HG03064 (cell line): ENCODE measurements around the gene DPF3.

ENCODE experiments used
- ATAC-seq: cut with Tn5 transposase; IDR thresholded peaks from one replicate; pipeline ENCODE4 v1.9.1; 2021; ENCODE audit warnings: low read depth; ENCODE audit not compliant: unreplicated experiment

The DPF3 gene

GRCh38 chr14:72631401-72631800, 262.5 kb downstream of the DPF3 start:
- ATAC-seq: no peak

DNA sequence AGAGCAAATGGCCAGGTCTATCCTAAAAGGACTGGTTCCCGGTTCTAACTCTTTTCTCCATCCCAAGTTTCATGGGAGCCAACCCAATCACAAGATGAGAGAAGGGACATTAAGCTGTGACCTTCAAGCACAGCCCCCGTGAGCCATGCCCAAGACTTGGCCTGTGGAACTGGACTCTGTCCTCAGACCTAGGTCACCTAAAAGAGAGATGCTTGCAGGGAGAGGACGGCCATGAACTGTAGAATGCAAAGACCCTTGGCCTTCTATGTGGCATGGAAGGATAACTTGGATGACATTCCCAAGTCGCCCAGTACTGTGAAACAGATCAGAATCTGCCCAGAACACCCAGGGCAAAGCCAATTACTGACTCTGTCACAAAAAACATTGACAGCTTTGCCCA, 263.5 kb downstream of the DPF3 start:
- ATAC-seq: no peak

DNA sequence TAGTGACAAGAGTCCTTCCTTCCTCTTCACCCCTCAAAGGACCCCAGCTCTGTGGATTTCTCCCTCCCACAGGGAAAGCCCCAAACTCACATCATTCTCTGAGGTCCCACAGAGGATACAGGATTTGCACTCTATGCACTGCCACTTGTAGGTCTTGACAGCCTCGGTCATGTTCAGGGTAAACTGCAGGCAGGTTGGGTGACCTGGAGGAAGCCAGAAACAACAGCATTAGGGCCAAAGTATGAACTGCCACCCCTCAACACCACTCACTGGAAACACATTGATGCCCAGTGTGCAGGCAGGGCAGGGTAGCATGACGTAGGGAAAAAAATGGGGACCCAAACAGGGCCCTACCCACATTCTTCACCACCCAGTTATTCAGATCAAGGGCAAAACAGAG, 264.4 kb downstream of the DPF3 start:
- no peak for ATAC-seq

- no peak for ATAC-seq
Observed at GRCh38 chr14:72625689-72626088, 268.2 kb downstream of the DPF3 start.

- ATAC-seq: no peak
Observed at GRCh38 chr14:72621387-72622065, 272.4 kb downstream of the DPF3 start.

DNA sequence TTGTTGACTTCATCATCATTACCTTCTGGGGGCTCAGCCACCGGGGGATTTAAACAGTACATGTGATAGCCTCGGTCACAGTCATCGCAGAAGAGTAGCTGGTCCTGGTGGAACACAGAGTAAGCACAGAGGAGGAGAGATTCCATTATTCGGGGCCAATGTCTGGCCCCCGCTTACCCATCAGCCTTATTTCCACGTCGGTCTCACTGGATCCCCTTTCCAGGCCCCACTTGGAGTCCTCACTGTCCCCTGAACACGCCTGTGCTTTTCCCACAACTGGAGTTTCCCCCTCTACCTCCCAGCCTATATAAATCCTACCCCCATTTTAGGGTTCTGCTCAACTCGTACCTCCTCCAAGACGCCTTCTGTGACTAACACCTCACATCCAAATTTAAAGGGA, 274.0 kb downstream of the DPF3 start:
- ATAC-seq: no peak

DNA sequence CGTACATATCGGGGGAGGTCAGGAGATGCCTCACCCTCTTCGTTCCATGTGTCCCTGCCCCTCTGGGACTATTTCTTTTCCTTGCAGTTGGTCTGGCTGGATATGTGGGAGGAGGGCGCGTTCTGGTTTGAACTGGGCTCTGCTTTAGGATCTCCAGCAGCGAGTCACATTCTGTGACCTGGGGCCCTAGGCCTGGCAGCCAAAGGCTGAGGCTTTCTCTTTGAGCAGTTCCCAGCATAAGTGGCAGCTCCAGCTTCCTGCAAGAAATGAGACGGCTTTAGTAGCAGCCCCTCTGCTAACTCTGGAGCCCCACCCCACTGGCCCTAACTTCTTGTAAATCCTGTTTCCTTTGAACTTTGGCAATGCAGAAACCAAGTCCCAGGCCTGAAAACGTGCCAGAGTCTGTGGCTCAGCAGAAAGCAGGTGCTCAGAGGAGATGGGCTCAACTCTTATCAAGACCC, 274.8 kb downstream of the DPF3 start:
- ATAC-seq: no peak

- ATAC-seq: no peak
Observed at GRCh38 chr14:72618424-72618823, 275.5 kb downstream of the DPF3 start.

- ATAC-seq: no peak
Observed at GRCh38 chr14:72617391-72618031, 276.4 kb downstream of the DPF3 start.

DNA sequence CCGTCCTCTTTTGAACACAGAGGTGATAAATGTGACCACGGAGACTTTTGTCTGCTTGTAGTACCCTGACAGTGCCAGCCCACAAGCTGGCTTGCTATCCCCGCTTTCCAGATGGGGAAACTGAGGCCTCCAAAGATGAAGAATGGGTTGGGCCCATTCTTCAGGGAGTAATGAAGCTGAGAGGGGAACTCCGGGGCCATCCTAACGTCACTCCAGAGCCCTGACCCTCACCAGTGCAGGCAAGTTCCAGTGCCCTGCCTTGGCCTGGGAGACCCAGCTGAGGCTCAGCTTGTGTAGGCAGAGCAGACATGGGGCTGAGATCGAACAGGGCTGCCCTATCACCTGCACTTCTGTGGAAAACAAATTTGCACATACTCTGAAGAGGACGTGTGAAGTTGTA, 277.1 kb downstream of the DPF3 start:
- ATAC-seq: no peak

DNA sequence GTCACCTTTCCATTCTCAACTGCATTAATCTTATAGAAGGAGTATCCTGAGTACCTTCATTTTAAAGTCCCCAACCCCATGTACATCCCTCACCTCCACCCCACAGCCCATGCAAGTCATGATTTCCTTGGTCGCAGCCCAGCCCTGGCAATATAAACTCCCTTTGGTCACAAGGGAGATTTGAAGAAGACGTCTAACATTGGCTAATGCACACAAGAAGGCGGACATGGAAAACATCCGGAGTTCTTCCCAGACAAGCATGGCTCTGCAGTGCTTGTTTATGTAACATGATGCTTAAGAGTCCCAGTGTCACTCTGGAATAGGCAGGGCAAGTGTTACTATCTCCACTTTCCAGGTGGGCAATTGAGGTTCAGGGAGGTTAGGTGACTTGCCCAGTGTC, 277.6 kb downstream of the DPF3 start:
- ATAC-seq: no peak

DNA sequence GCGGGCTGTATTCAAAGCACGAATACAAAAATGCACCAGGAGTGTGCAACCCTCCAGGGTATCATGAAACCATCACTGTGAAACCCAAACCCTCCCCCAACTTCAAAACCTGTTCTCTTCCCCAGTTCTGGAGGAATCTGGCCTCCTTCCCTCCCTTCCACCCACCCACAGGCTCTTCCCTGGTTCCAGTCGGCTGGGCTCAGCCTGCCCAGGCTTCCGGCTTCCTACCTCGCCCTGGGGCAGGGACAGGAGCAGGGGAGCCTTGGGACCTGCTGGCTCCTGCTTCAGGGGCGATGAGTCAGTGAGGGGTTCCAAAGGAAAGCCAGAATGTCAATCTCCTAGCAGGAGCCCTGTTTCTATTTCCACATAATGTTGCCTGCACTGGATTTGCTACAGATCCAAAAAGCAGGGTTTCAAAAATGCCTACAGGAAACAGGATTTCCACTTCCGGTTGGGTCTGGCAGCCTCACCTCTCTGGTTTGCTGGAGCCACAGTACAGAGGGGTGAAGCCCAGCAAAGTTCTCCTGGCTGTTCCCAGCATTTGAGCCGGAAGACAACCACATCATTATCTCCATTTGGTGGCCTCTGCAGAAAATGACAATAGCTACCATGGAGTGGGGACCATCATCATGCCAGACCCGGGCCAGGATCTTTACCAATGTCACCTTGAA, 278.3 kb downstream of the DPF3 start:
- ATAC-seq: no peak

DNA sequence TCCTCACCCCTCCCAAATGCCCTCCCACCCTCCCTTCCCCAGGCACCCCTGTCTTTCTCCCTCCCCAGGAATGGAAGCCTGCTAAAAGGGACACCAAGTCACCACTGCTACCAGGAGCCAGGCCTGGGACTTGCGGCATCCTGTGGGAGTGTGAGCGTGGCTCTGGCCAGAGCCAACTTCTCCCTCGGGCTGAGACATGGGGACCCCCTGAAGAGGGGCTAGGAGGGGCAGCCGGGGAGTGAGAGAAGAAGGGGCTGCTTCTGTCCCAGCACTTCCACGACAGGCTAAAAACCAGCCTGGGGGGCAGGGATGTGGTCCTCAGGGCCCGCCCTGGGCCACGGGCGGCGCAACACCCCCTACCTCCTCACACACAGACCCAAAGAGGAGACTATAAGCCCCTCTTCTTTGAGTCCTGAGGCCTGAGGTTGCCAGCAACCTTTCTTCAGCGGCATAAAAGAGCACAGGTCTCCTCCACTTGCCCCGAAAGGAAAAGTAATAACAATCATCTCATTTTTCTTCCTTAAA, 278.9 kb downstream of the DPF3 start:
- ATAC-seq: no peak

- ATAC-seq: no peak
Observed at GRCh38 chr14:72614365-72614764, 279.5 kb downstream of the DPF3 start.

DNA sequence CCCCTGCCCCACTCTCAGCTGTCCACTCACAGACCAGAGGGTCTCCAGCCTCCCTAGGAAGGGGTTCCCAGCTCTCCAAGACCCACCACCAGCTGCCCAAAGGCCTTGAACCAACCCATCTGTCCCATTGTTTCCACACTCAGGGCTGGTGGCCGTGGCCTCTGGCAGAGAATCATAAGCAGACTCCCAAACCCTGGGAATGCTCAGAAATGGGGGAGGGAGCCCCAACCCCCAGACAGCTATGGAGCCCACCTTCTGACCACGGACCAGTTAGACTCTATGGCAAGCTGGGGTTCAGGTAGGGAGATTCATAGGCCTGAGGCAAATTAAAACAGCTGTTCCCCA, 280.0 kb downstream of the DPF3 start:
- ATAC-seq: no peak

DNA sequence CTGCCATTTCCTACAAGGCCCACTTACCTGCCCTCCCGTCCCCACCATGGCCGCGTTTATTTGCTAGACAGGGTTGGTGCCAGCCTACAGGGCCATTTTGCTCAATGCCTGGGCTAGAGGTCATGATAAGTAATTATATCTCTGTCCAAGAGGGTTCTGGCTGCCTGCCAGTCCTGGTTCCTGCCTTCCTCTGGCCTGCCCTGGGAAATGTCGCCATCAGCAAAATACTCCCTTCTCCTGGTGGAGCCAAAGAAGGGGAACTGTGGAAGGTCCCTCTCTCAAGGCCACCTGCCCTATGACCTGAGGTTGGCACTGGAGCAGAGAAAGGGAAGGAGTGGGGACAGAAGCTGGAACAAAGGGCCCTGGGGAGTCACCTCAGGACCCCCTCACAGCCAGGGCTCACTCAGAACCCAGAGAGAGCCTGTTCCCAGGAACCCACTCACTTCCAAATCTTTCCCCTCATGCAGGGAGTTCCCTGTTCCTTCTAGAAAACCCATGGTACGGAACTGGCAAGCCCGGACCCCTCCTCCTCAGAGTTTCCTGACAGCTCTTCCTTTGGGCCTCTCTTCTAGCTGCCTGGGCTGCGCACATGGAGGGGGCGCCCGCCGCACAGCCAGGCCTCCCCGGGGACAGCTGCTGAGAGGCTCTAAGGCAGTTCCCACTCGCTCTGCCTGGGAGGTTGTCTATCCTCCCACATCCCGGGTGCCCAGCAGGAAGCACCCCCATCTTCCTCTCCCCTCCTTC, 280.5 kb downstream of the DPF3 start:
- ATAC-seq: no peak

GRCh38 chr14:72612041-72612440, 281.9 kb downstream of the DPF3 start:
- no peak for ATAC-seq

DNA sequence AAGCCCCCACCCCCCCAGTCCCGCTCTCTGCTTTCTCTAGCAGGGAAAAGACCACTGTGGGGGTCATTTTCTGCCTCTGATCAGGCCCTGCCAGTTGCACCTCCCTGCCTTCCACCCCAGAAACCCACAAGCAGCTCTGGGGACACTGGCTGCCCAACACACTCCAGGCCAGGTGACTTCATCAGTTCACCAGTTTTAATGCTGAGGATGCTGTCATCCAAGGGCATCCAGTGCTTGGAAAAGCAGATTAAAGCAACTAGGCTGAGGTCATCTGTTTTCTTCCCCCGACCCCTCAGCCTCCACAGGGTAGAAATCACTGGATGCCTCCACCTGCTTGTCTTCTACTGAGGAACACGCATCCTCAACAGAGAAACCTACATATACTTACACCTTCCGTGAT, 282.4 kb downstream of the DPF3 start:
- ATAC-seq: no peak

DNA sequence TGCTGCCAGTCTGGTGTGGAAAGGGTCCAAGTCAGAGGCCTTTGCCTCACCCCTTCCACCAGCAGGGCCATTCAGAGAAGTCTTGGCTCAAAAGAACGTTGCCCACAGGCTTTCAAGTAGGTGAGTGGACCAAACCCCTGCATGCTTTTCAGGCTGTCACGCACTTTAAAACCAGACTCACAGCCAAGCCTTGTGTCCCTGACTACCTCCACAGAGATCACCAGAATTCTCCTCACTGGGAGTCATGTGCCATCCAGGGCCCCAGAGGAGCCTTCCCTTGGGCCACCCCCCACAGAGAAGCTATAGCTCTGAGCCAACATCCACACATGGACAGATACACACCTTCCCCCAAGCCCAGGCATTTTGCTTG, 283.1 kb downstream of the DPF3 start:
- ATAC-seq: no peak

- ATAC-seq: no peak
Observed at GRCh38 chr14:72610096-72610830, 283.6 kb downstream of the DPF3 start.
